Measurements from ENCODE around the gene MTA3.

DNA sequence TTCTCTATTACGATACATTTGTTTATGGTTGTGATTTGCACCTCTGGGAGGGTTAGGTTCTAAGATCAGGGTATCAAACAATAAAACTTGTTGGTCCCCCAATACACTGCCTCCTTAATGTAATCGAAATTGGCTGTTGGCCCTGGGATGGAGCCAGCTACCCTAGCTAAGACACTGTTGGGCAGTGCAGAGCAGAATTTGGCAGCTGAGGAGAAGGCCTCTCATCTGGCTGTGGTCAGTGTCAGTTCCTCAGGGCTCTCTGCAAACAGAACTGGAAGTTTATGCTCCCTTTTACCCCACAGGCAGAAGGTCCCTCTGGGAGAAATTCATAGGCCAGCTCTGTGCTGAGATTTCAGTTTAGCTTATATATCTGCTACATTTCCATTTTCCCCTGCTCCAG, 232.5 kb downstream of the MTA3 start:
- TF ChIP-seq YY1 (IDR thresholded peaks at IDR 0.05; ENCODE audit: insufficient read depth, insufficient read length) = no peak
- no peak for TF ChIP-seq ZNF274 (IDR thresholded peaks at IDR 0.05; ENCODE audit: low read depth, low read length)
